Measurements from ENCODE around the gene FKRP.

Gene FKRP

GRCh38 chr19:46732172-46732938 is 13.5 kb upstream of the FKRP start:
- no peak for DNase-seq

- DNase-seq = no peak
Measured at GRCh38 chr19:46732966-46733689, 12.7 kb upstream of the FKRP start.

- DNase-seq = no peak
Measured at GRCh38 chr19:46733690-46734292, 12.1 kb upstream of the FKRP start.

GRCh38 chr19:46736531-46737297 is 9.1 kb upstream of the FKRP start:
- no peak for DNase-seq

GRCh38 chr19:46737298-46737654 is 8.6 kb upstream of the FKRP start:
- no peak for DNase-seq

- no peak for DNase-seq
Measured at GRCh38 chr19:46737761-46738171, 8.1 kb upstream of the FKRP start.

- DNase-seq = no peak
Measured at GRCh38 chr19:46739290-46739771, 6.5 kb upstream of the FKRP start.

- no peak for DNase-seq
Measured at GRCh38 chr19:46741447-46741846, 4.4 kb upstream of the FKRP start.

GRCh38 chr19:46742926-46743480 is 2.9 kb upstream of the FKRP start:
- no peak for DNase-seq

- DNase-seq = no peak
Measured at GRCh38 chr19:46744005-46744691, 1.7 kb upstream of the FKRP start.

GRCh38 chr19:46745030-46745429 is 827 bp upstream of the FKRP start:
- DNase-seq = no peak

- DNase-seq = peak; percentile 65 to 74
Measured at GRCh38 chr19:46746281-46747057, 612 bp downstream of the FKRP start, which contains the start of gene STRN4. Gene STRN4 (minus strand): TSS chr19:46746450. CDS start chr19:46746430, 20 bp downstream.

- DNase-seq = peak; percentile 83 to 87
Measured at GRCh38 chr19:46748325-46749109, 2.7 kb downstream of the FKRP start.

GRCh38 chr19:46753420-46754155 is 7.7 kb downstream of the FKRP start:
- DNase-seq = peak; percentile 76 to 79

- no peak for DNase-seq
Measured at GRCh38 chr19:46755077-46755852, 9.4 kb downstream of the FKRP start.

- DNase-seq = no peak
Measured at GRCh38 chr19:46755853-46756543, 10.1 kb downstream of the FKRP start.

GRCh38 chr19:46756544-46756888 is 10.7 kb downstream of the FKRP start:
- no peak for DNase-seq

GRCh38 chr19:46759206-46759605 is 13.3 kb downstream of the FKRP start:
- no peak for DNase-seq
